GM13977 (cell line): ENCODE measurements around the gene ALMS1.
A peak's percentile ranks its signal among the peaks of the same experiment; 100 is the strongest.
"Not testable (repeated sequence)": the region's sequence is repeated elsewhere in the genome, so short reads cannot be mapped to it uniquely, and the experiment has no call there.

Source experiments
- DNase-seq: peaks from one replicate; pipeline ENCODE4 v3.0.0; 2012; ENCODE audit warnings: low spot score
- in situ Hi-C: fragments of 300-500 bp; cut with MboI; formaldehyde crosslinking; loops from one replicate; pipeline ENCODE4 v1.12.0; 2022; ENCODE audit warnings: low sequenced_read_pairs, low pct_unique_long_range_greater_than_20kb, mixed read lengths, inconsistent platforms; ENCODE audit not compliant: unreplicated experiment
- TF ChIP-seq, protein P1 (sequence below): IDR thresholded peaks from 2 replicates; pipeline ENCODE4 v1.5.1; 2012; ENCODE audit warnings: mild to moderate bottlenecking, control low read depth; ENCODE audit not compliant: insufficient read depth; ENCODE audit errors: extremely low read depth, missing control alignments

Gene ALMS1

GRCh38 chr2:73619925-73620324 is 234.3 kb downstream of the ALMS1 start:
- TF ChIP-seq, protein P1, sequence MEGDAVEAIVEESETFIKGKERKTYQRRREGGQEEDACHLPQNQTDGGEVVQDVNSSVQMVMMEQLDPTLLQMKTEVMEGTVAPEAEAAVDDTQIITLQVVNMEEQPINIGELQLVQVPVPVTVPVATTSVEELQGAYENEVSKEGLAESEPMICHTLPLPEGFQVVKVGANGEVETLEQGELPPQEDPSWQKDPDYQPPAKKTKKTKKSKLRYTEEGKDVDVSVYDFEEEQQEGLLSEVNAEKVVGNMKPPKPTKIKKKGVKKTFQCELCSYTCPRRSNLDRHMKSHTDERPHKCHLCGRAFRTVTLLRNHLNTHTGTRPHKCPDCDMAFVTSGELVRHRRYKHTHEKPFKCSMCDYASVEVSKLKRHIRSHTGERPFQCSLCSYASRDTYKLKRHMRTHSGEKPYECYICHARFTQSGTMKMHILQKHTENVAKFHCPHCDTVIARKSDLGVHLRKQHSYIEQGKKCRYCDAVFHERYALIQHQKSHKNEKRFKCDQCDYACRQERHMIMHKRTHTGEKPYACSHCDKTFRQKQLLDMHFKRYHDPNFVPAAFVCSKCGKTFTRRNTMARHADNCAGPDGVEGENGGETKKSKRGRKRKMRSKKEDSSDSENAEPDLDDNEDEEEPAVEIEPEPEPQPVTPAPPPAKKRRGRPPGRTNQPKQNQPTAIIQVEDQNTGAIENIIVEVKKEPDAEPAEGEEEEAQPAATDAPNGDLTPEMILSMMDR = peak; percentile 32
- in situ Hi-C loops, DNase-seq: not testable (repeated sequence)

DNA sequence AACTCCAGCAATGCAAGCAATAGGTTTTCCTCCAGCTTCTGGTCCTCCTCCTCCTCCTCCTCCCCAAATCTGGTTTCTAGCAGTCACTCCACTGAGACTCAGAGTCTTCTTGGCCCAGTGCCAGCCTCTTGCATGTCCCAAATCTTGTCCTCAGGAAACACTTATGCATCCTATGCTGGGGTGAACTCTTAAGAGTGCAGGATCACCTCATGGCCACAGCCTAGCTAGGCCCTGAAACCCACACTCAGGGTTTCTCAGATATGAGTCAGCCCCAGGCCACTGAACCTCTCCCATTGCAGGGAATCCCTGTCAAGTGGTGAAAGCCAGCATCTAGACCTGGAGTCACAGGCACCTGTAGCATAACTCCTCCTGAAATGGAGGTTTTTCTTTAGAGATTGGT is 238.4 kb downstream of the ALMS1 start:
- in situ Hi-C loops, DNase-seq: not testable (repeated sequence)

GRCh38 chr2:73624625-73625024 is 239.0 kb downstream of the ALMS1 start:
- in situ Hi-C loops, DNase-seq: not testable (repeated sequence)

DNA sequence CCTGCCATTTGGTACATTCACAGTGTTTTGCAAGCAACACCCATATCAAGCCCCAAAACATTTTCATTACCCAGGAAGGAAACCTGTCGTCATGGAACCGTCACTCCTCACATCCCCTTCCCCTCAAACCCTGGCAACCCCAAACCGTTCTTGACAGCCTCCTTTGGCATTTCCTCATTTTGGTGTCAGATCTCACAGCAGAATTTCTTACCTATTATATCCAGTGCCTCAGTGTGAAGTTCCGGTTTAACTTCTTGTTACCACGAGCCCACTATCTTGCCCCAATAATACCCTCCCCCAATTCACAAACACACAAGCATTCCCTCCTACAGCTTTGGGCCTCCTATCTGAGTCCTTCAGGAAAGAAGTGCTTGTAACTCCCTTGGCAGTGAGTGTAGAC is 240.6 kb downstream of the ALMS1 start:
- in situ Hi-C loops, DNase-seq: not testable (repeated sequence)

- DNase-seq = peak; percentile 31
- in situ Hi-C loops = not testable (repeated sequence)
Observed at GRCh38 chr2:73628493-73628892, 242.9 kb downstream of the ALMS1 start.

DNA sequence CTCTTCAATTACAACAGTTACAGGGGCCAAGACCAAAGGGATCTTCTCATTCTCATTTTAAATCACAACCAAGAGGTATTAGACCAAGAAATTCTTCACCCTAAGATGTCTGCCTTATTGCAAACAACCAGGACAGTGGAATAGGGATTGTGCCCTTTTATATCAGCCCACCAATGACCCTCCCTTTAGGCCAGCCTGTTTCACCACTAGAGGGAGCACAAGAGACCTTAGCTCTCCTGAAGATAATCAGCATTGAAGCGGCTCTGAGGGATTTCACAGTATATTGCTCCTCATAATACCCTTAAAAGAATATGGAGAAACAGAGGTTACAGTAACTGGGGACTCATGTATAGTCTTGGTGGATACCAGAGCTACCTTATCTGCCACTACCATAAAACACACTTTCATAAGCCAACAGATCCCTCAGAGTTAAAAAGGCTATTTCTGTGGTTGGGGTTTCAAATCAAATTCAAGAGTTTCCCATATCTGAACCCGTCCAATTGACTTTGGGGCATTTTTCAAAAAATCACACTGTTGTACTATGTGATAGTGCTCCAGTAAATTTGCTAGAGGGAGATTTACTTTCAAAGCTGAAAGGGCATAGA is 245.1 kb downstream of the ALMS1 start:
- DNase-seq, in situ Hi-C loops: not testable (repeated sequence)
- TF ChIP-seq, protein P1 = peak; percentile 37

DNA sequence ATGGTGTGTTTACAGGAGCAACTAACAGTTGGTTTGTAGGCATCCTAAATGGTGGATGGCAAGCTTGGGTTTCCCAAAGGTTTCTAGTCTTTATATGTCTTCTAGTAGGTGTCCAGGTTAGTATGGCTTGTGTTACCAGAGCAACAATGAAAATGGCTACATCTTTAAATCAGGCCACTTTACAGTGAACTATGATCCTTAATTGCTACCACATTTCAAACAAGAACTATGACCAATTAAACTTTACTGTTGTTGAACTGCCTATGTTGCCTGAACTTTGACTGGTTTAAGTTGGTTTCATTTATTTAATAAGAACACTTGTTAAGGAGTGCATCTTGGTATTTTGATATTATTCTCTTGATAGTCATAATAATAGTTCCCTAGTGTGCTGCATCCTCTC is 251.3 kb downstream of the ALMS1 start:
- in situ Hi-C loops, DNase-seq: not testable (repeated sequence)

DNA sequence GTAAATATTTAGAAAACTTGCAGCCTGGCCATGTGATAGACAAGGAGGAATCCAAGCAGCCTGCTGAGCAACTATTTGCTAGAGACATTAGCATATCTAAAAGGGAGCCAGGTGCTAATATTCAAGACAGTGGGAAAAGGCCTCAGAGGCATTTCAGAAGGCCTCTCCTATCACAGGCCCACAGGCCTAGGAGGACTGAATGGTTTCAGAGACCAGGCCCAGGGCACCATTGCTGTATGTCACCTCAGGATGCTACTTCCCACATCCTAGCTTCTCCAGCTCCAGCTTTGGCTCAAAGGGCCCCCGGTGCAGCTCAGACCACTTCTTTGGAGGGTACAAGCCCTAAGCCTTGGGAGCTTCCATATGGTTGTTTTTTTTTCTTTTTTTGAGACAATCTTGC is 252.8 kb downstream of the ALMS1 start:
- DNase-seq = no peak
- TF ChIP-seq, protein P1 = no peak
- in situ Hi-C loops = no loop called here

GRCh38 chr2:73640511-73640911 is 254.9 kb downstream of the ALMS1 start:
- in situ Hi-C loops = no loop called here

More at GRCh38 chr2:73640511-73640911, 254.9 kb downstream of the ALMS1 start:
- DNase-seq = no peak
- TF ChIP-seq, protein P1 = no peak
